ENCODE results near the gene CAMK4.

DNA sequence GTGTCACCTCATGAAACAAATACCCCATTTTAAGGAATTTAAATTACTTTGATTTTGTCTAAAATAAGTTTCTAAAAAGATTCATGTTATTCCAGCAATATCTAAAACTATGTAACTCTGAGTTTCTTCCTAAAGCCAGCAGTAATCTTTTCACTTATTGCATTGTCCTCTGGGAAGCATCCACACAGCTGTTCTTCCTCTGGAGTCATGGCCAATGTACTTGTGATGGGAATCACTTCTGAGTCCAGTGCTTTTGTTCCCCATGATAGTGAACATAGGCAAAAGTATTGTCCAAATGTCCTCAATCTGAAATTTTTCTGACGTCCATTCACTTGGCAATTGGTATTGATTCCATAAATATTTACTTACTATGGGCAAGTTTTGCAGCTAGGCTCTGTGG lies 163.2 kb downstream of the CAMK4 start:
- TF ChIP-seq POLR2A (IDR thresholded peaks at IDR 0.05), result no peak
- TF ChIP-seq, protein P1, sequence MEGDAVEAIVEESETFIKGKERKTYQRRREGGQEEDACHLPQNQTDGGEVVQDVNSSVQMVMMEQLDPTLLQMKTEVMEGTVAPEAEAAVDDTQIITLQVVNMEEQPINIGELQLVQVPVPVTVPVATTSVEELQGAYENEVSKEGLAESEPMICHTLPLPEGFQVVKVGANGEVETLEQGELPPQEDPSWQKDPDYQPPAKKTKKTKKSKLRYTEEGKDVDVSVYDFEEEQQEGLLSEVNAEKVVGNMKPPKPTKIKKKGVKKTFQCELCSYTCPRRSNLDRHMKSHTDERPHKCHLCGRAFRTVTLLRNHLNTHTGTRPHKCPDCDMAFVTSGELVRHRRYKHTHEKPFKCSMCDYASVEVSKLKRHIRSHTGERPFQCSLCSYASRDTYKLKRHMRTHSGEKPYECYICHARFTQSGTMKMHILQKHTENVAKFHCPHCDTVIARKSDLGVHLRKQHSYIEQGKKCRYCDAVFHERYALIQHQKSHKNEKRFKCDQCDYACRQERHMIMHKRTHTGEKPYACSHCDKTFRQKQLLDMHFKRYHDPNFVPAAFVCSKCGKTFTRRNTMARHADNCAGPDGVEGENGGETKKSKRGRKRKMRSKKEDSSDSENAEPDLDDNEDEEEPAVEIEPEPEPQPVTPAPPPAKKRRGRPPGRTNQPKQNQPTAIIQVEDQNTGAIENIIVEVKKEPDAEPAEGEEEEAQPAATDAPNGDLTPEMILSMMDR (IDR thresholded peaks at IDR 0.05), result no peak

Measured in uterus (tissue), 2 donors.